Stimulated activated CD4-positive, alpha-beta T cell treated with anti-CD3 and anti-CD28 coated beads, Interleukin-1b, Interleukin-23, amount 100 ng/mL, for 4 hours (primary cell): Measurements from ENCODE around the gene TP63.

Experiments used
- DNase-seq, 2 donors: peaks; one replicate each; pipeline ENCODE4 v3.0.0-alpha.2; 2020; ENCODE audit warnings: low read depth in 2 of 2

Gene TP63

GRCh38 chr3:189684317-189684716, 53.1 kb downstream of the TP63 start:
- DNase-seq: no peak

DNA sequence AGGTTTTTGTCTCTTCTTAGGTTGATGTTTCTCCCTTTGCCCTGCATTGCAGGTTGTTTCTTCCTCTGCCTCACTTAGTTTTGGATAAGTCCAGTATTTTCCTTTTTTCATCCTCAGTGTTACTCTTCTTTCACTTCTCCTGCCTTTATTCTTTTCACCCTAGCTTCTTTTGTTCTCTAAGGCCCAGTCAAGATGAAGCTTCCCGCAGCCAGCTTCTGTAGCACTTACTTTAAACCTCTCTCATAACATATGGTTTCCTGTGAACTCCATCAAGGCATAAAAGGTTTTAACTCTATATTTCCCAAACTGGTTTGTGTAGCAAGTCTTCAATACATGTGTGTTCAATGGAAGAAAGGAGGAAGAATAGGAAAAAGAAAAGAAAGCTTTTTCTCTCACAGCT, 54.1 kb downstream of the TP63 start:
- no peak for DNase-seq

GRCh38 chr3:189685860-189686259, 54.7 kb downstream of the TP63 start:
- no peak for DNase-seq

DNA sequence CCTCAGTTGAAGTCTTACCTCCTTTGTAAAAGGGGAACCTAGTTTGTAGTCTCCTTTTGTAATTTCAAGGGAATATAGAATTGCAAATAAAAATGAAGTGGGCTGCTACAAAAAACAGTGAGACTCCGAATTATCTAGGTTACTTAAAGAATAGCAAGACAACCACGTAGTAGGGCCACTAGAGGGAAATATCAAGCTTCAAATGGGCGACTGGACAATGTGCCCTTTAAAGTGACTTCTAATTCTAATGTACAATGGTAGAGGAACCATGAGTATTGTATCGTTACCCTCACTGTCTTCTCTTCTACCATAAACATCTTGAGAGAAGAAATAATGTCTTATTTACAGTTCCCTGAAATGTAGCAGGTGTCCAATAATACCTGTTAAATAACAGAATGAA, 56.3 kb downstream of the TP63 start:
- DNase-seq: no peak

DNA sequence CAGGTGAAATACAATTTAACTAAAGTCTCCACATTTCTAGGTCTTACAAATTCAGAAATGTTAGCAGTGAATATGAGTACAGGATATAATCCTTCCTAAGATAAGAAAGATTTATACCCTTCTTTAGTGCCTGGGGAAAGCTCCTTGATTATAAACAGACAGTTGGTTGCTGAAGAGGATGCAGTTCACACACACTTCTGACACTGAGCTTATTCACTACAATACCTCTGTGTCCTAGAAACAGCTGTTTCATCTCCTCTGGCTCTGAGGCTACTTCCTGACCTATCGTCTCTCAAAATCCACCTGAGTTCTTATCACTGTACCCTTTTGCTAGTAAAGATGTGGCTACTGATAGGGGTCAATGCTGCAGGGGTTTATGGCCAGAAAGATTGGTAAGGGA, 57.1 kb downstream of the TP63 start:
- DNase-seq: no peak

GRCh38 chr3:189689625-189690024, 58.4 kb downstream of the TP63 start:
- no peak for DNase-seq

GRCh38 chr3:189690237-189690636, 59.0 kb downstream of the TP63 start:
- DNase-seq: no peak

- no peak for DNase-seq
Observed at GRCh38 chr3:189690672-189691071, 59.5 kb downstream of the TP63 start.

- DNase-seq: no peak
Observed at GRCh38 chr3:189695400-189695799, 64.2 kb downstream of the TP63 start.

- DNase-seq: no peak
Observed at GRCh38 chr3:189698811-189699210, 67.6 kb downstream of the TP63 start.

DNA sequence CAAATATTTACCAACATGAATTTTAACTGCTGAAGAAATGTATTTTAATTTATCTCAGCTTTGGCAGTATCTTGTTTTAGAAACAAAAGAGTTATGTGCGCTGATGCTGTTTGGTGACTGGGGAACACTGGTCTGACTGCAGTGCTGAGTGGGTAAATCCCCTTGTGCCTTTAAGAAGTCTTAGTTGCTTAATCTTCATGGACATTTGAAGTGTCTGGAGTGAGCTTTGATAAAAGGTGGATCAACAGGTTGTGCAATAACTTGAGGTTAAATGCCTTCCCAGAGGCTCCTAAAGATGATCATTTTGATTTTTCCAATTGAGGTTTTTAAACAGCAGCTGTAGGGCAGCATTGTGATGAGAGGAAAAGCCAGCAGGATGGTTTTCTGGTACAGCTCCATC, 68.7 kb downstream of the TP63 start:
- DNase-seq: no peak

GRCh38 chr3:189702066-189702646, 71.0 kb downstream of the TP63 start:
- no peak for DNase-seq

DNA sequence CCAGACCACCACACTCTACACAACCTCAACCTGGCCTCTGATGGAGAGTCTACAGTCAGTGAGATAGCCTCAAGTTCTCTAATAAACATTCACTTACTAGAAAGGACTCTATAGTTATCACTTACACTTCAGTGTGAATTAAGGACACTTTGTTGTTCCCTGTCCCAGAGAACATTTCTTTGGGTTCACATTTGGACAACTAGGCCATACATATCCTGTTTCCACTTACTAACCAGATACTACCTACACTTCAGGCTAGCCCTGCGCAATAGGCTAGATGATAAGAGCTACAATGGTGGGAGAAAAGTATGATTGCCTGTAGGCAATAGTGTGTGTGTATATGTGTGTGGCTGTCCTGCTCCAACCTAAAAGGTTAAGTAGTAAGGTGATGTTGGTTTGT, 72.7 kb downstream of the TP63 start:
- no peak for DNase-seq

DNA sequence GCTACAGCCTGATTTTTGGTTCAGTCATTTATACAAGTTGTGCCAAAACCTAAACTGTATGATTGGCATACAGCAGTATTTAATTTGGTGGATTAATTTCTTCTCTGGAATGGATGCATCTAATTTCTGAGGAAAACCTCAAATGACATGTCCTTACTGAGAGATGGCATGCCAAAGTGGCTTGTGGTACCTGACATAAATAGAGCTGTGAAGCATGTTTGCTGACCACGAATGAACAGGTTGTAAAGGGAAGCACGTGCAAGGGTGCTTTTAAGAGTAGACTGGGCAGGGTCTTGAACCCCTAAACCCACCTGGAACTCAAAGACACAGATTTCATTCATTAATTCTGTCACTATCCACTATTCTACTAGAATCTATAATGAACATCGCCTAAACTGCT, 77.2 kb downstream of the TP63 start:
- DNase-seq: no peak

- DNase-seq: no peak
Observed at GRCh38 chr3:189710620-189711402, 79.6 kb downstream of the TP63 start.

GRCh38 chr3:189712906-189713483, 81.8 kb downstream of the TP63 start:
- no peak for DNase-seq

- no peak for DNase-seq
Observed at GRCh38 chr3:189714991-189715961, 84.1 kb downstream of the TP63 start.

GRCh38 chr3:189718215-189718614, 87.0 kb downstream of the TP63 start:
- no peak for DNase-seq

DNA sequence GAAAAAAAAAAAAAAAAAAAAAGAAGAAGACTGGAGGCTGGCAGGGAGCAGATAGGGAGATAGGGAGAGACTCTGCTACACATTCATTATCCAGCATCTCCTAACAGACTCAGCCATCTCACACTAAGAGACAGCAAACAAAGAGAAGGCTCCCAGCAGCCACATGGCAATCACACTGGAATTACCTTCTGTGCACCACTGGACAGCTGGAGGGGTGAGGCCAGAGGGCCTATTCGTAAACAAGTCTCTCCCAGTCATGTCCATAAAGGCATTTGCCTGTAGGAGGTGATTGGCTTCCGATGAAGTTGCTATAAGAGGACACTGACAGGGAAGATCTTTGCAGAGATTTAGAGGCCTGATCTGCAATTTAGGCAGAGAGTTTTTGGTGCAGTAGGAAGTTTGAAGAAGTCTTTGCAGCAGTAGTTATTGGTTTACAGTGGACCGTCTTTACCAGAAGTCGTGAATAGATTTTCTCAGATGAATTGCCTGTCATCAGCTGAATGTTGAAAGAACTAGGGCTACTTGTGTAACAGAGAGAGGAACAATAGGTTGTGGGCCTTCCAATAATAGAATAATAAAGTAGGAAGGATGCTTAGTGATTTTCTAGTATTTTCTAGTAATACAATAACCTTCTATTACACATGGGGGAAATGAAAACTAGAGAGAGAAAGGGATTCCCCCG, 89.7 kb downstream of the TP63 start:
- DNase-seq: no peak

- no peak for DNase-seq
Observed at GRCh38 chr3:189721873-189722665, 90.9 kb downstream of the TP63 start.

DNA sequence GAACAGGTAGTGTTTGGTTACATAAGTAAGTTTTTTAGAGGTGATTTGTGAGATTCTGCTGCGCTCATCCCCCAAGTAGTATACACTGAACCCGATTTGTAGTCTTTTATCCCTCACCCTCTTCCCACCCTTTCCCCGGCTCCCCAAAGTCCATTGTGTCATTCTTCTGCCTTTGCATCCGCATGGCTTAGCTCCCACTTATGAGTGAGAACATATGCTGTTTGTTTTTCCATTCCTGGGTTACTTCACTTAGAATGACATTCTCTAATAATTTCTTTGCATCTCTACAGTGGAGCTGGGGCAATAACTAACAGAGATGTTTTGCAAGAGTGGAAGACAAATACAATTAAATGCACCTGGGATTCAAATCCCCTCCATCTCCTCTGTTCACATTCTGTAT, 93.2 kb downstream of the TP63 start:
- no peak for DNase-seq
